ENCODE results near the gene MMS19. TPM values are rescaled to one million over a fixed set of nuclear protein-coding genes. Genes with fewer than 3 reads are reported as not detected.

MMS19 gene
- 127 TPM for total RNA-seq (ENCODE audit: unreplicated experiment)
- long read RNA-seq, transcript MMS19-209 (31 exons, 3,797 nt): major isoform, 14 of 28 reads
- long read RNA-seq, partial matches to known transcripts: 5 of 28 reads
- long read RNA-seq, other reads (novel, unspliced or antisense): 8 of 28 reads

GRCh38 chr10:97498076-97498840 is at the start of gene MMS19:
MMS19 (minus strand) TSS chr10:97498422; CDS start chr10:97498384, 38 bp downstream.
- Mint-ChIP-seq H3K4me3 (ENCODE audit: unreplicated experiment) (peak within 1 kb of the TSS; percentile 95), H3K9me3 (ENCODE audit: unreplicated experiment) (no peaks in the 10 kb centered on the region), H3K4me1 (ENCODE audit: unreplicated experiment) (peaks cover 54% of the 10 kb centered on the region), H3K36me3 (ENCODE audit: low read depth, unreplicated experiment) (peaks cover 7% of the 10 kb centered on the region), H3K27ac (ENCODE audit: unreplicated experiment) (peak within 1 kb of the TSS; percentile 85), H3K27me3 (ENCODE audit: unreplicated experiment) (peaks cover 25% of the 10 kb centered on the region)
- peak; percentile 100 for DNase-seq (ENCODE audit: low spot score)
- peak; percentile 36 for TF ChIP-seq CTCF (IDR thresholded peaks at IDR 0.05; ENCODE audit: unreplicated experiment)

- Mint-ChIP-seq H3K27me3 (ENCODE audit: unreplicated experiment) (peaks cover 8% of the 10 kb centered on the region), H3K36me3 (ENCODE audit: low read depth, unreplicated experiment) (peaks cover 4% of the 10 kb centered on the region), H3K4me1 (ENCODE audit: unreplicated experiment) (peaks cover 65% of the 10 kb centered on the region), H3K4me3 (ENCODE audit: unreplicated experiment) (no peak overlapping the region), H3K9me3 (ENCODE audit: unreplicated experiment) (no peaks in the 10 kb centered on the region), H3K27ac (ENCODE audit: unreplicated experiment) (peak overlapping the region; percentile 72)
- DNase-seq (ENCODE audit: low spot score): no peak
- no peak for TF ChIP-seq CTCF (IDR thresholded peaks at IDR 0.05; ENCODE audit: unreplicated experiment)
Observed at GRCh38 chr10:97547962-97548361, 49.7 kb upstream of the MMS19 start.

- H3K27ac Mint-ChIP-seq (ENCODE audit: unreplicated experiment): no peak overlapping the region
- H3K27me3 Mint-ChIP-seq (ENCODE audit: unreplicated experiment): peaks cover 8% of the 10 kb centered on the region
- H3K4me3 Mint-ChIP-seq (ENCODE audit: unreplicated experiment): no peak overlapping the region
- no peaks in the 10 kb centered on the region for H3K9me3 Mint-ChIP-seq (ENCODE audit: unreplicated experiment)
- DNase-seq (ENCODE audit: low spot score): no peak
- H3K36me3 Mint-ChIP-seq (ENCODE audit: low read depth, unreplicated experiment): peaks cover 4% of the 10 kb centered on the region
- TF ChIP-seq CTCF (IDR thresholded peaks at IDR 0.05; ENCODE audit: unreplicated experiment): no peak
- H3K4me1 Mint-ChIP-seq (ENCODE audit: unreplicated experiment): peaks cover 72% of the 10 kb centered on the region
Observed at GRCh38 chr10:97547271-97547600, 49.0 kb upstream of the MMS19 start.

GRCh38 chr10:97546456-97547270 is 48.4 kb upstream of the MMS19 start:
- peak overlapping the region; percentile 29 for H3K4me3 Mint-ChIP-seq (ENCODE audit: unreplicated experiment)
- DNase-seq (ENCODE audit: low spot score): no peak
- no peaks in the 10 kb centered on the region for H3K9me3 Mint-ChIP-seq (ENCODE audit: unreplicated experiment)
- H3K36me3 Mint-ChIP-seq (ENCODE audit: low read depth, unreplicated experiment): peaks cover 4% of the 10 kb centered on the region
- H3K4me1 Mint-ChIP-seq (ENCODE audit: unreplicated experiment): peaks cover 78% of the 10 kb centered on the region
- H3K27me3 Mint-ChIP-seq (ENCODE audit: unreplicated experiment): peaks cover 10% of the 10 kb centered on the region
- H3K27ac Mint-ChIP-seq (ENCODE audit: unreplicated experiment): peak overlapping the region; percentile 28
- TF ChIP-seq CTCF (IDR thresholded peaks at IDR 0.05; ENCODE audit: unreplicated experiment): no peak

All from endothelial cell (in vitro differentiated cells).